Measurements from ENCODE around the gene STN1. TPM values are rescaled to one million over a fixed set of nuclear protein-coding genes. Genes with fewer than 3 reads are reported as not detected.

The STN1 gene
- total and polyA plus RNA-seq, 2 of the 8 experiments (the other 6 are each of a cell fraction or from before 2014, with no cell fraction given): 10.1 to 12.4 TPM

- H2BK5ac ChIP-seq (ENCODE audit: low read depth, low read length): no peak overlapping the region
- no peak for DNase-seq (ENCODE audit: low read depth in 1 of 2, low spot score in 2 of 2)
- H2AFZ ChIP-seq (ENCODE audit: low read length): no peak overlapping the region
- H2AK5ac ChIP-seq (ENCODE audit: low read depth, low read length): no peak overlapping the region
- ChIA-PET POLR2A (ENCODE audit: partially characterized antibody) (interaction anchor here (0.7 kb wide), 1 partner anchor 31 kb away, joined by 3 read pairs; no protein-coding TSS in a partner anchor), CTCF (ENCODE audit: partially characterized antibody) (interaction anchor here (0.6 to 1.8 kb wide), 9 partner anchors 18 to 214 kb away, joined by 3 to 8 read pairs (median 4); no protein-coding TSS in a partner anchor)
- FAIRE-seq: no peak
- no peak overlapping the region for H3K4me2 ChIP-seq (ENCODE audit: insufficient read depth in 1 of 2, low read depth in 2 of 2, low read length in 2 of 2)
- H2BK20ac ChIP-seq (ENCODE audit: low read length): no peak overlapping the region
- H3K14ac ChIP-seq (ENCODE audit: insufficient read length): no peak overlapping the region
- H3K36me3 ChIP-seq (ENCODE audit: control insufficient read depth in 2 of 4, insufficient read depth in 4 of 4, low read length in 3 of 4): no peaks in the 10 kb centered on the region
- H4K20me1 ChIP-seq (replicated peaks in 1 of 2; ENCODE audit: control insufficient read depth in 1 of 2, insufficient read depth in 2 of 2, low read length in 2 of 2): no peaks in the 10 kb centered on the region
- H4K8ac ChIP-seq (ENCODE audit: extremely low read depth, insufficient read depth, low read length): no peak overlapping the region
- no peak for TF ChIP-seq TBP (IDR thresholded peaks at IDR 0.05; ENCODE audit: low read depth, low read length)
- TF ChIP-seq, protein P1, sequence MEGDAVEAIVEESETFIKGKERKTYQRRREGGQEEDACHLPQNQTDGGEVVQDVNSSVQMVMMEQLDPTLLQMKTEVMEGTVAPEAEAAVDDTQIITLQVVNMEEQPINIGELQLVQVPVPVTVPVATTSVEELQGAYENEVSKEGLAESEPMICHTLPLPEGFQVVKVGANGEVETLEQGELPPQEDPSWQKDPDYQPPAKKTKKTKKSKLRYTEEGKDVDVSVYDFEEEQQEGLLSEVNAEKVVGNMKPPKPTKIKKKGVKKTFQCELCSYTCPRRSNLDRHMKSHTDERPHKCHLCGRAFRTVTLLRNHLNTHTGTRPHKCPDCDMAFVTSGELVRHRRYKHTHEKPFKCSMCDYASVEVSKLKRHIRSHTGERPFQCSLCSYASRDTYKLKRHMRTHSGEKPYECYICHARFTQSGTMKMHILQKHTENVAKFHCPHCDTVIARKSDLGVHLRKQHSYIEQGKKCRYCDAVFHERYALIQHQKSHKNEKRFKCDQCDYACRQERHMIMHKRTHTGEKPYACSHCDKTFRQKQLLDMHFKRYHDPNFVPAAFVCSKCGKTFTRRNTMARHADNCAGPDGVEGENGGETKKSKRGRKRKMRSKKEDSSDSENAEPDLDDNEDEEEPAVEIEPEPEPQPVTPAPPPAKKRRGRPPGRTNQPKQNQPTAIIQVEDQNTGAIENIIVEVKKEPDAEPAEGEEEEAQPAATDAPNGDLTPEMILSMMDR (IDR thresholded peaks at IDR 0.05; ENCODE audit: control extremely low read depth in 1 of 3, insufficient read depth in 1 of 3, low read depth in 1 of 3, low read length in 3 of 3): peak in 1 of 3 experiments; percentile 5; a peak in 1 of 4 replicates
- no peak overlapping the region for H2BK12ac ChIP-seq (ENCODE audit: low read depth, low read length)
- H3K4ac ChIP-seq (replicated peaks; ENCODE audit: insufficient read length, low read depth, low read length): no peak overlapping the region
- H3K56ac ChIP-seq (replicated peaks; ENCODE audit: insufficient read length, low read depth, low read length): no peak overlapping the region
- 88% methylated on average over 2 of the region's 2 CpGs; no CpG with 5 or more reads in 1 of the 2 experiments for WGBS, 2 experiments (ENCODE audit: extremely low coverage in 1 of 2, insufficient coverage in 1 of 2, insufficient read length in 1 of 2, insufficient replicate concordance in 2 of 2, low coverage in 1 of 2, low lambda C conversion rate in 2 of 2, missing lambda C conversion rate in 1 of 2)
- no peak overlapping the region for H3K4me3 ChIP-seq (ENCODE audit: extremely low read depth in 1 of 4, insufficient read depth in 2 of 4, low read depth in 3 of 4, low read length in 4 of 4)
- H3K27me3 ChIP-seq (replicated peaks in 1 of 4; ENCODE audit: control insufficient read depth in 3 of 4, extremely low read depth in 1 of 4, insufficient read depth in 3 of 4, low read length in 3 of 4): no peaks in the 10 kb centered on the region
- H3K79me1 ChIP-seq (ENCODE audit: low read depth, low read length): no peaks in the 10 kb centered on the region
- no peak overlapping the region for H2BK15ac ChIP-seq (ENCODE audit: low read length)
- H3K23ac ChIP-seq (ENCODE audit: insufficient read length): no peak overlapping the region
- no peak overlapping the region for H4K5ac ChIP-seq (ENCODE audit: insufficient read length, low read depth, low read length)
- no peaks in the 10 kb centered on the region for H3K9me3 ChIP-seq (ENCODE audit: insufficient read depth in 2 of 2, low read depth in 1 of 2, low read length in 1 of 2)
- no peak overlapping the region for H4K91ac ChIP-seq (replicated peaks; ENCODE audit: insufficient read length, low read length)
- H3K79me2 ChIP-seq (ENCODE audit: control insufficient read depth in 1 of 2, insufficient read depth in 2 of 2, low read length in 2 of 2): no peaks in the 10 kb centered on the region
- no peaks in the 10 kb centered on the region for H3K23me2 ChIP-seq (ENCODE audit: low read depth, low read length)
- no peak overlapping the region for H3K9ac ChIP-seq (replicated peaks in 1 of 4; ENCODE audit: extremely low read depth in 1 of 4, low read depth in 3 of 4, low read length in 3 of 4)
- no peak overlapping the region for H2BK120ac ChIP-seq (replicated peaks; ENCODE audit: low read depth, low read length)
- no peak overlapping the region for H3K27ac ChIP-seq (ENCODE audit: low read depth, low read length)
- H3K18ac ChIP-seq (ENCODE audit: extremely low read depth, low read length): no peak overlapping the region
- H3K4me1 ChIP-seq (replicated peaks in 1 of 4; ENCODE audit: control insufficient read depth in 3 of 4, insufficient read depth in 4 of 4, low read length in 3 of 4): peaks cover 2 to 7% (median 4%) of the 10 kb centered on the region in 4 experiments; a peak in 6 of 7 replicates
Observed at GRCh38 chr10:103926722-103927319, 8.8 kb upstream of the STN1 start.

Data from H1 (cell line).